Panc1 (cell line): ENCODE measurements around the gene ATG14. TPM values are rescaled to one million over a fixed set of nuclear protein-coding genes. Genes with fewer than 3 reads are reported as not detected.

Experiments
- ATAC-seq: fragments of 200-7000 bp; cut with Tn5 transposase; 2 replicates; pipeline ENCODE4 v1.9.1; 2020; ENCODE audit warnings: mild to moderate bottlenecking, moderate library complexity
- BruUV-seq: library from RNA; stranded (reverse); fragments of 400-500 nt; replicated peaks from 2 replicates; lab custom pipeline; 2021; lab: Mats Ljungman, UMichigan
- CTCF ChIA-PET: fragments of 300-600 bp; sonication (Branson Sonifier 250); formaldehyde crosslinking; loops from one replicate; lab custom pipeline; 2022; ENCODE audit warnings: antibody characterized with exemption; lab: Charles Lee
- POLR2A ChIA-PET: fragments of 300-600 bp; sonication (Branson Sonifier 250); formaldehyde crosslinking; loops from one replicate; lab custom pipeline; 2022; ENCODE audit warnings: antibody characterized with exemption; lab: Charles Lee
- DNase-seq: peaks from one replicate; pipeline ENCODE4 v3.0.0-alpha.2; 2010; ENCODE audit warnings: low read depth, low spot score
- H3K27ac ChIP-seq: 2 replicates; pipeline ENCODE4 v1.5.1; 2011; ENCODE audit warnings: mild to moderate bottlenecking, low read length, inconsistent platforms
- H3K27me3 ChIP-seq: fragments of 200-500 bp; sonication (Bioruptor generic); 2 replicates; pipeline ENCODE4 v1.6.0; 2014; ENCODE audit warnings: low read length, inconsistent platforms; ENCODE audit not compliant: control insufficient read depth, insufficient read depth
- H3K36me3 ChIP-seq: fragments of 200-500 bp; sonication (Bioruptor generic); 2 replicates; pipeline ENCODE4 v1.5.1; 2014; ENCODE audit warnings: inconsistent platforms, mild to moderate bottlenecking, low read length, moderate library complexity; ENCODE audit not compliant: control insufficient read depth, insufficient read depth
- H3K4me1 ChIP-seq: 2 replicates; pipeline ENCODE4 v1.5.1; 2011; ENCODE audit warnings: inconsistent platforms, mild to moderate bottlenecking, low read length, moderate library complexity; ENCODE audit not compliant: control insufficient read depth, insufficient read depth
- H3K4me3 ChIP-seq, 2 experiments: 2 replicates each; pipeline ENCODE4 v1.5.1; 2011 to 2012; ENCODE audit warnings: low read depth in 2 of 2, low read length in 2 of 2, mild to moderate bottlenecking in 2 of 2, inconsistent platforms in 1 of 2, moderate library complexity in 1 of 2
- H3K9me3 ChIP-seq: fragments of 200-500 bp; sonication (Bioruptor generic); 2 replicates; pipeline ENCODE4 v1.5.1; 2014; ENCODE audit warnings: low read depth, mild to moderate bottlenecking, inconsistent platforms, low read length, moderate library complexity; ENCODE audit not compliant: control insufficient read depth, insufficient read depth
- CTCF ChIP-seq: fragments of 450-650 bp; IDR thresholded peaks from 2 replicates; pipeline ENCODE4 v1.5.1; 2017; ENCODE audit warnings: mild to moderate bottlenecking
- POLR2AphosphoS5 ChIP-seq: IDR thresholded peaks from 2 replicates; pipeline ENCODE4 v1.6.1; 2012; ENCODE audit warnings: mild to moderate bottlenecking, low read depth, low read length, moderate library complexity
- REST ChIP-seq, 2 experiments: IDR thresholded peaks; 2 replicates each; pipeline ENCODE4 v1.6.1; 2011 to 2012; ENCODE audit warnings: low read depth in 2 of 2, control low read depth in 1 of 2, low read length in 1 of 2, mild to moderate bottlenecking in 1 of 2, moderate library complexity in 1 of 2; ENCODE audit not compliant: insufficient read depth in 1 of 2
- SIN3A ChIP-seq: IDR thresholded peaks from 2 replicates; pipeline ENCODE4 v1.6.1; 2012; ENCODE audit warnings: low read depth, mild to moderate bottlenecking, low read length, moderate library complexity, borderline replicate concordance; ENCODE audit not compliant: insufficient read depth
- TCF7L2 ChIP-seq: IDR thresholded peaks from 2 replicates; pipeline ENCODE4 v1.6.1; 2011; ENCODE audit warnings: mild to moderate bottlenecking, low read depth, low read length, inconsistent platforms
- in situ Hi-C: cut with HindIII; loops from 2 replicates; pipeline ENCODE4 v1.10.0; 2016; ENCODE audit warnings: low sequenced_read_pairs, low pct_unique_long_range_greater_than_20kb
- intact Hi-C: fragments of 100-400 bp; cut with micrococcal nuclease; formaldehyde crosslinking; loops from one replicate; pipeline ENCODE4 v1.10.0; 2022; ENCODE audit not compliant: unreplicated experiment
- total RNA-seq: library from RNA; stranded (reverse); gene quantifications from one replicate; pipeline ENCODE4 v1.2.1, GENCODE V29; 2021; ENCODE audit not compliant: unreplicated experiment

Gene ATG14
- total RNA-seq, 1 experiment from 2014 or later, result 7.1 TPM

- H3K4me3 ChIP-seq, result no peak overlapping the region
- no peaks in the 10 kb centered on the region for H3K9me3 ChIP-seq
- in situ Hi-C loops (no loop called here), intact Hi-C loops (no loop called here)
- ATAC-seq (no peak), DNase-seq (no peak)
- TF ChIP-seq SIN3A, result no peak
- no peak for TF ChIP-seq TCF7L2
- TF ChIP-seq CTCF, result no peak
- TF ChIP-seq POLR2AphosphoS5, result no peak
- no peak for TF ChIP-seq REST (IDR thresholded peaks at IDR 0.05; ENCODE audit: insufficient read depth in 1 of 2, low read depth in 2 of 2, low read length in 1 of 2)
- POLR2A ChIA-PET, result no interaction called here
- no peak overlapping the region for H3K27ac ChIP-seq
- no TSS peak for BruUV-seq
- no peaks in the 10 kb centered on the region for H3K27me3 ChIP-seq
- peaks cover 4% of the 10 kb centered on the region for H3K36me3 ChIP-seq
- no peaks in the 10 kb centered on the region; the same call in 1 of the 2 replicates for H3K4me1 ChIP-seq
- CTCF ChIA-PET, result no interaction called here
Observed at GRCh38 chr14:55381561-55381960, 30.1 kb downstream of the ATG14 start.

GRCh38 chr14:55381040-55381439, 30.6 kb downstream of the ATG14 start:
- ChIA-PET CTCF (no interaction called here), POLR2A (no interaction called here)
- Histone ChIP-seq H3K36me3 (peaks cover 4% of the 10 kb centered on the region), H3K27me3 (no peaks in the 10 kb centered on the region), H3K4me3 (no peak overlapping the region), H3K9me3 (no peaks in the 10 kb centered on the region), H3K4me1 (no peaks in the 10 kb centered on the region; the same call in 1 of the 2 replicates), H3K27ac (no peak overlapping the region)
- in situ Hi-C loops (no loop called here), intact Hi-C loops (no loop called here)
- TF ChIP-seq CTCF (no peak), REST (IDR thresholded peaks at IDR 0.05; ENCODE audit: insufficient read depth in 1 of 2, low read depth in 2 of 2, low read length in 1 of 2) (no peak), POLR2AphosphoS5 (no peak), SIN3A (no peak), TCF7L2 (no peak)
- no TSS peak for BruUV-seq
- ATAC-seq (0 out of 2 replicates have a peak, but pooled peaks have one; percentile 58), DNase-seq (no peak)
